Keratinocyte (primary cell): ENCODE measurements around the gene AMZ1.

Source experiments
- EZH2 ChIP-seq: IDR thresholded peaks from one replicate; pipeline ENCODE4 v1.6.1; 2012; ENCODE audit warnings: inconsistent platforms, mild to moderate bottlenecking, low read length, moderate library complexity
- TF ChIP-seq, protein P1 (sequence below), 3 experiments: IDR thresholded peaks in 1 of 3; conservative IDR thresholded peaks in 1 of 3; optimal IDR thresholded peaks in 1 of 3; 2 replicates in 2 of 3; 3 replicates in 1 of 3; pipeline versions ENCODE3 to v1.5.1; 2011; ENCODE audit warnings: low read length in 3 of 3, mild to moderate bottlenecking in 3 of 3, moderate library complexity in 2 of 3, control low read depth in 1 of 3, inconsistent platforms in 1 of 3; ENCODE audit not compliant: insufficient read depth in 2 of 3; ENCODE audit errors: extremely low read depth in 1 of 3

DNA sequence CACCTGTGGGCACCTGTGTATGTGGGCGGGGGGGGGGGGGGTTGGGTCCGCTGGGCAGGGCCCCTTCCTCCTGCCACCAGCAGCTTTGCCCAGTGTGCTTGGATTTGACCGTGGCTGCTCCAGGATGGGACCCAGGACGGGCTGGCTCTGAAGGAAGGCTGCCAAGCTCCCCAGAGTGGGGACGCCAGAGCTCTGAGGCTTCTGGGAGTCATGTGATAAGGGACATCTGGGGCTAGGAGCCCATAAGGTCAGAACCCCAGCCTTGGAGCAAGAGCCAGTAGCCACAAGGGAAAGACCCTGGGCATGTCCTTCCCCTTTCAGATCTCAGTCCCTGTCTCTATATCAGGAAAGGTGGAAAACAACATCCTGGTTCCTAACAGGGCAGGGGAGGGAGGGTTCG lies 21.8 kb upstream of the AMZ1 start:
- TF ChIP-seq, protein P1, sequence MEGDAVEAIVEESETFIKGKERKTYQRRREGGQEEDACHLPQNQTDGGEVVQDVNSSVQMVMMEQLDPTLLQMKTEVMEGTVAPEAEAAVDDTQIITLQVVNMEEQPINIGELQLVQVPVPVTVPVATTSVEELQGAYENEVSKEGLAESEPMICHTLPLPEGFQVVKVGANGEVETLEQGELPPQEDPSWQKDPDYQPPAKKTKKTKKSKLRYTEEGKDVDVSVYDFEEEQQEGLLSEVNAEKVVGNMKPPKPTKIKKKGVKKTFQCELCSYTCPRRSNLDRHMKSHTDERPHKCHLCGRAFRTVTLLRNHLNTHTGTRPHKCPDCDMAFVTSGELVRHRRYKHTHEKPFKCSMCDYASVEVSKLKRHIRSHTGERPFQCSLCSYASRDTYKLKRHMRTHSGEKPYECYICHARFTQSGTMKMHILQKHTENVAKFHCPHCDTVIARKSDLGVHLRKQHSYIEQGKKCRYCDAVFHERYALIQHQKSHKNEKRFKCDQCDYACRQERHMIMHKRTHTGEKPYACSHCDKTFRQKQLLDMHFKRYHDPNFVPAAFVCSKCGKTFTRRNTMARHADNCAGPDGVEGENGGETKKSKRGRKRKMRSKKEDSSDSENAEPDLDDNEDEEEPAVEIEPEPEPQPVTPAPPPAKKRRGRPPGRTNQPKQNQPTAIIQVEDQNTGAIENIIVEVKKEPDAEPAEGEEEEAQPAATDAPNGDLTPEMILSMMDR (optimal IDR thresholded peaks at IDR 0.05 in 1 of 3, IDR thresholded peaks at IDR 0.05 in 1 of 3, conservative IDR thresholded peaks at IDR 0.05 in 1 of 3; ENCODE audit: extremely low read depth in 1 of 3, insufficient read depth in 2 of 3, low read length in 3 of 3) = no peak
- TF ChIP-seq EZH2 = no peak
